IPS-NIHi7 (cell line): ENCODE results near the gene ZBTB7C.

Experiments used
- DNase-seq: peaks from one replicate; pipeline ENCODE4 v3.0.0; 2012; ENCODE audit warnings: mixed read lengths; ENCODE audit errors: extremely low spot score

ZBTB7C gene

DNA sequence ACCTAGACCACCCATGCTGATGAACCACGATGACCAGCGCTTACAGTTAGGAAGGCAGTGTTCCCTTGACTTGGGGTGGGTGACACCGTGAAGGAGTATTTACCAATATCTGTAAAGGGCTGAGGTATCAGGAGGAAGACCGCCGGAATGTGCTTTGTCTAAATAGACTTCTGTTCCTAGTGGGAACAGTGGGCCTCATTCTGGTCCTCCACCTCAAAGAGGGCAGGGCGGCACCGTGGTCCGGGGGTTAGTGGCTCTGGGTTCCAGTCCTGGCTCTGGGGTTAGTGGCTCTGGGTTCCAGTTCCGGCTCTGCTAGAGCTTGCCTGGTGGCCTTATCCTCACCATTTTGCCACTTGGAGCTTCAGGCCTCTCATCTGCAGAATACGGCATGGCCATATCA is 387.2 kb downstream of the ZBTB7C start:
- DNase-seq, result no peak

GRCh38 chr18:48021273-48021914 is 387.8 kb downstream of the ZBTB7C start:
- DNase-seq, result no peak

DNA sequence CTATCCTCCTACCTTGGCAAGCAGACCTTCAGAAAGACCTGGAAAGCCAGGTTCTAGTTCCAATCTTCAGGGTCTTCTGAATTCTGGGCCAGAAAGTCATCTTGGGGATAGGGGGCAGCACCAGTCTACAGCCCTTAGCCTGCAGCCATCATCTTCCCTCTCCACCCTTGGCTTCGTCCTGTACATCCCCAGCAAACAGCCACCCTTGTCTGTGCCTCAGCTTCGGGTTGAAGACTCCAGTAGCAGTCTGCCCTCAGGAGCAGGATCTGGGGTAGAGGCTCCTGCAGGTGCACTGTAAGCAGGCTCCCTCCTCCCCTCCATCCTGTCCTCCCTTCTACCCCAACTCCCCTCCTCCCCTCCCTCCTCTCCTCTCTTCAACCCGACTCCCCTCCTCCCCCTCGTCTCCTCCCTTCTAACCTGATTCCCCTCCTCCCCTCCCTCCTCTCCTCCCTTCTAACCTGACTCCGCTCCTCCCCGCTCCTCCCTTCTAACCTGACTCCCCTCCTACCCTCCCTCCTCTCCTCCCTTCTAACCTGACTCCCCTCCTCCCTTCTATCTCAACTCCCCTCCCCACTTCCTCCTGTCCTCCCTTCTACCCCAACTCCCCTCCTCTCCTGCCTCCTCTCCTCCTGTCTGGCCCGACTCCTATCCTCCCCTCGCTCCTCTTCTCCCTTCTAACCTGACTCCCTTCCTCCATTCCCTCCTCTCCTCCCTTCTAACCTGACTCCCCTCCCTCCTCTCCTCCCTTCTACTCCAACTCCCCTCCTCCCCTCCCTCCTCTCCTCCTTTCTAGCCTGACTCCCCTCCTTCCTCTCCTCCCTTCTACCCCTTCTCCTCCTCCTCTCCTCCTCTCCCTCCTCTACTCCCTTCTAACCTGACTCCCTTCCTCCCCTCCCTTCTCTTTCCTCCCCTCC is 388.6 kb downstream of the ZBTB7C start:
- no peak for DNase-seq

DNA sequence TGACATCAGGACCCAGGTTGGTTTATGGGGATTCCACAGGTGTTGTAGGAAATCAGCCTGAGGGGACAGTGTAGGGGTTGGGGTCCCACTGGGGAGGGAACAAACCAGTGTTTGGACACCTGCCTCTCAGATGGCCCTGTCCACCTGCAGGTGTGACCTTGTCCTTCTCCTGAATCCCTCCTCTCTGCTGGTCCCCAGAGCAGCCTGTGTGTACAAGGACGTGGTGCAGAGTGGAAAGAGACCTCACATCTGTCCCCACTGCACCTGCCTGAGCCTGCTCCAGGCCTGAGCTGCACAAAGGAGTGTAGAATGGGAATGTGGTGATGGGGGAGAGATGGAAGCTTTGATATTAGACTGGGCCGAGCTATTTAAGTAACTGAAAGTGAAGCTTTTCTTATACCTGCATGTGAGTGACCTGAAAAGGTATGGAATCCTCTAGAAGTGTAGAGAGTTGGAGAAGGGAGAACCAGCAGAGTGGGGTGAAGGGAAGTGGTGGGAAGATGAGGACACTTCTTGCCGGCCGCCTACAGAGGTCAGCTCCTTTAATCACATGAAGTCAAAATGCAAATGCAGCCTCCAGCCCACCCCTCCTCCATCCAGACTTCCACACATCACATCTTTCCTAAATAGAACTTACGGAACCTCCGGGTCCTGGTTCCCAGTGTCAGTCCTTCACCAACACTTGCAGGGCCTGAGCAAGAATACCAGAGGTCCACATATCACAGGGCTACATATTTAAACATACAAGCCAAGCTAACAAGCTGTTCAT is 389.4 kb downstream of the ZBTB7C start:
- no peak for DNase-seq

DNA sequence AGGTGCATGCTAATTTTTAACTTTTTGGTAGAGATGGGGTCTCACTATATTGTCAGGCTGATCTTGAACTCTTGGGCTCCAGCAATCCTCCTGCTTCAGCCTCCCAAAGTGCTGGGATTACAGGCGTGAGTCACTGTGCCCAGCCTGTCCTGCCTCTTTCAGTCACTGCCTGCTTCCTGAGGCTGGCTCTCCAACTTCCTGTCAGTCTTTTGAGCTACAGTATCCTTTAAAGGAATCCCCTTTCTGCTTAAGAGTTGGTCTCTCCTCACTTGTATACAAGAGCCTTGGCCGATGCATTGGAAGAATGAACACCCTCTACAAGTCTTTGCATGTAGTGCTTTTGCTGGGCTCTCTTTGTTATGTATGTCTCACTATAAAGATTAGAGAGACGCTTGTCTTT is 390.3 kb downstream of the ZBTB7C start:
- no peak for DNase-seq

- DNase-seq, result no peak
Observed at GRCh38 chr18:48017635-48018034, 391.5 kb downstream of the ZBTB7C start.

GRCh38 chr18:48013162-48013561 is 396.0 kb downstream of the ZBTB7C start:
- no peak for DNase-seq

DNA sequence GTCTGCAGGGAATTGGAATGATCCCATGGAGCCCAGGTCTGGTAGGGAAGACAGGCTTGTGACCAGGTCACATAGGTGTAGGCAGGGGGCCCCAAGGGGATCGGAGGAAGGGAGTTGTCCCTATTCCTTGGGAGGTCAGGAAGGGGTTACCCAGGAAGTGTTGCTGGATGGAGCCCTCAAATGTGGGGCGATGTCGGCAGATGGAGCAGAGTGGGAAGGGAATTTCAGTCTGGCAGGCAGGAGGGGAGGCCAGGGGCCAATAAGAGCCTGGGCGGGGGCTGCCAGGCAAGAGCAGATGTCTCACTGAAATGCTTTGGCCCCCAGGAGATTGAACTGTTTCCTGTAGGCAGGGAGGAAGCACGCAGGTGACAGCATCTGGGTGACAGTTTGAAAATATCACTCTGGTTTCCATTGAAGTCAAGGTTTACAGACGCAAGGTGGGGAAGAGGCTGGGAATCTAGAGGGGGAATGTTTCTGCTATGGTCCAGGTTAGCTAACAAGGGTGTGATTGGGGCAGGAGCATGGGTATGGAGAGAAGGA is 397.2 kb downstream of the ZBTB7C start:
- no peak for DNase-seq

GRCh38 chr18:48010264-48010663 is 398.9 kb downstream of the ZBTB7C start:
- DNase-seq, result no peak

- no peak for DNase-seq
Observed at GRCh38 chr18:48009116-48009745, 400.0 kb downstream of the ZBTB7C start.

DNA sequence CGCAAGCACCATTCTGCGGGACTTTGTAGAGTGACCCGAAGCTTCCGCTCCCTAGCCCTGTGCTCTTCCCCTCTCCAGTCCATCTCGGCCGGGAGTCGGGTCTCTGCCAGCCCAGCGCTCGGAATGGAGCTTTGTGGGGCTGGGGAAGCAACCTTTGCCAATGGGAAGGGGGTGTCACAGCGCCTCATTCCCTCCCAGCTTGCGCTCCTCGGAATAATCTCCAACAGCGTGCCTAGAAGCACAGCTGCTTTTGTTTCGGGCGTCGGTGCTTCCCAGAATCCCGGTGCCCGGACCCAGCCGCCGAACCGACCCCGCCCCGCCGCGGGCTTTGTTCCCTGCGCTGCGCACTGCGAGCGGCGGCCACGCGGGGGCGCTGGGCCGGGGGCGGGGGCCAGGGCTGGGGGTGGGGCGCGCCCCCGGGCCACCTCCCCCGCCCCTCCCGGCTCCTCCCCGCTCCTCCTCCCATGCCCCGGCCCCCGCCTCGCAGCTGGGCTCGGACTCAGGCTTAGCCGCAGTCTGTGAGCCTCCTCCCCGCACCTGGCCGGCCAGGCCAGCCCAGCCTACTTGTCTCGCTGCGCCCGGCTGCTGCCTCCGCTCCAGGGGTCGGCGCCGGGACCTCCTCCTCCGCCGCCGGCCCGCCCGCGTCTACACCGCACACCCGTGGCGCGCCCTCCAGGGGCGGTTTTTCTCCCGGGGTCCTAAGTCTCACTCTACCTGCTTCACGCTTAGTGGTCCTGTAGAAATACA is 401.1 kb downstream of the ZBTB7C start:
- peak; percentile 98 for DNase-seq

GRCh38 chr18:48007381-48007780 is 401.8 kb downstream of the ZBTB7C start:
- no peak for DNase-seq

- no peak for DNase-seq
Observed at GRCh38 chr18:48006415-48007175, 402.6 kb downstream of the ZBTB7C start.

- no peak for DNase-seq
Observed at GRCh38 chr18:48004577-48004976, 404.6 kb downstream of the ZBTB7C start.

- DNase-seq, result no peak
Observed at GRCh38 chr18:48003426-48004349, 405.5 kb downstream of the ZBTB7C start.

GRCh38 chr18:48002933-48003365 is 406.2 kb downstream of the ZBTB7C start:
- DNase-seq, result no peak

DNA sequence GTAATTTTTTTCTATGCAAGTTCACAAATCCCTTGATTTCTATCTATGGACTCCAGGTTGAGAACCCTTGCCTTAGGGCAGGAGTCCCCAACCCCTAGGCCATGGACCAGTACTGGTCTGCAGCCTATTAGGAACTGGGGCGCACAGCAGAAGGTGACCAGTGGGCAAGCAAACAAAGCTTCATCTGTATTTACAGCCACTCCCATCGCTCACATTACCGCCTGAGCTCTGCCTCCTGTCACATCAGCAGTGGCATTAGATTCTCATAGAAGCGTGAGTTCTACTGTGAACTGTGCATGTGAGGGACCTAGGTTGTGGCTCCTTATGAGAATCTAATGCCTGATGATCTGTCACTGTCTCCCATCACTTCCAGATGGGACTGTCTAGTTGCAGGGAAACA is 408.5 kb downstream of the ZBTB7C start:
- DNase-seq, result no peak

GRCh38 chr18:47999801-48000248 is 409.4 kb downstream of the ZBTB7C start:
- no peak for DNase-seq

DNA sequence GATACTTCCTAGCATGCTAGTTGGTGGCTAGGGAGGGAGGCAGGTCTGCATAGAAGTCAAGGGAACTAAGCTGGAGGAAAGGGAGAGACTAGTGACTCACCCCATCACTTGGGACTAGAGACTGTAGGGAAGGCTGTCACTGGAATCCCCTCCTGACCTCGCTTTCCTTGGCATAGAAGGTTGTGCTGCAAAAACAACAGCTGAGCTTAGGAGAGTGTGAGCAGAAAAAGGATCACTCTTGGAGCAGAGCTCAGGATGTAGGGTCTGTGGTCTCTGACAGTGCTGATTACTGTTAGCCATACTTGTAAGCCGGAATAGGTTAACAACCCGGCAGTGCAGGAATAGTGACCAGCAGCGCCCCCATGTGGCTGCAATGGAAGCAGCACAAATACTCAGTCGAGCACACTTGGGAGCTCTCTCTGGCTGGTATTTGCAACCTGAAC is 411.8 kb downstream of the ZBTB7C start:
- DNase-seq, result peak; percentile 78
